Keratinocyte (primary cell): ENCODE results near the gene GJA3. TPM values are rescaled to one million over a fixed set of nuclear protein-coding genes. Genes with fewer than 3 reads are reported as not detected.

Source experiments
- DNase-seq: peaks from one replicate; pipeline ENCODE4 v3.0.0-alpha.2; 2011; ENCODE audit warnings: low read depth, missing footprints, low spot score
- FAIRE-seq: peaks from 2 replicates; lab custom pipeline; 2011; peaks lifted over from hg19 to GRCh38; lab: Jason Lieb, UNC
- H2AFZ ChIP-seq: 2 replicates; pipeline ENCODE4 v1.6.0; 2012; ENCODE audit warnings: low read length, control low read depth, inconsistent platforms; ENCODE audit not compliant: control insufficient read depth
- H3K27ac ChIP-seq: 2 replicates; pipeline ENCODE4 v1.5.1; 2011; ENCODE audit warnings: low read length; ENCODE audit not compliant: control insufficient read depth, insufficient read depth
- H3K27me3 ChIP-seq: 3 replicates; pipeline ENCODE4 v1.6.0; 2011; ENCODE audit warnings: low read length; ENCODE audit not compliant: control insufficient read depth, insufficient read depth; ENCODE audit errors: extremely low read depth
- H3K36me3 ChIP-seq, 2 experiments: 2 replicates in 1 of 2; 3 replicates in 1 of 2; pipeline ENCODE4 v1.5.1; 2011; ENCODE audit warnings: low read length in 2 of 2, mild to moderate bottlenecking in 1 of 2; ENCODE audit not compliant: control insufficient read depth in 2 of 2, insufficient read depth in 2 of 2; ENCODE audit errors: extremely low read depth in 1 of 2
- H3K4me1 ChIP-seq: 3 replicates; pipeline ENCODE4 v1.5.1; 2011; ENCODE audit warnings: low read length; ENCODE audit not compliant: control insufficient read depth, insufficient read depth; ENCODE audit errors: extremely low read depth
- H3K4me2 ChIP-seq: 3 replicates; pipeline ENCODE4 v1.6.0; 2011; ENCODE audit warnings: low read depth, low read length; ENCODE audit not compliant: control insufficient read depth, insufficient read depth; ENCODE audit errors: extremely low read depth
- H3K4me3 ChIP-seq, 3 experiments: fragments of 200-600 bp in 1 of 3; sonication (generic) in 1 of 3; 2 replicates in 2 of 3; 3 replicates in 1 of 3; pipeline ENCODE4 v1.5.1; 2011 to 2016; ENCODE audit warnings: low read length in 3 of 3, mild to moderate bottlenecking in 3 of 3, control low read depth in 2 of 3, inconsistent platforms in 1 of 3, low read depth in 1 of 3, mixed read lengths in 1 of 3, mixed run types in 1 of 3, moderate library complexity in 1 of 3; ENCODE audit not compliant: control insufficient read depth in 2 of 3, insufficient read depth in 2 of 3; ENCODE audit errors: extremely low read depth in 1 of 3
- H3K79me2 ChIP-seq: 2 replicates; pipeline ENCODE4 v1.6.0; 2012; ENCODE audit warnings: low read length; ENCODE audit not compliant: control insufficient read depth, insufficient read depth
- H3K9ac ChIP-seq: 3 replicates; pipeline ENCODE4 v1.6.0; 2011; ENCODE audit warnings: low read length; ENCODE audit not compliant: control insufficient read depth, insufficient read depth; ENCODE audit errors: extremely low read depth
- H3K9me1 ChIP-seq: 3 replicates; pipeline ENCODE4 v1.6.0; 2011; ENCODE audit warnings: low read length; ENCODE audit not compliant: control insufficient read depth, insufficient read depth; ENCODE audit errors: extremely low read depth
- H3K9me3 ChIP-seq: 2 replicates; pipeline ENCODE4 v1.5.1; 2012; ENCODE audit warnings: low read depth, low read length; ENCODE audit not compliant: control insufficient read depth
- H4K20me1 ChIP-seq: 3 replicates; pipeline ENCODE4 v1.6.0; 2011; ENCODE audit warnings: low read length; ENCODE audit not compliant: control insufficient read depth, insufficient read depth; ENCODE audit errors: extremely low read depth
- EZH2 ChIP-seq: IDR thresholded peaks from one replicate; pipeline ENCODE4 v1.6.1; 2012; ENCODE audit warnings: inconsistent platforms, mild to moderate bottlenecking, low read length, moderate library complexity
- dilution Hi-C: fragments of 300-500 bp; cut with MboI; formaldehyde crosslinking; loops from one replicate; pipeline ENCODE4 v1.7.0; 2020; ENCODE audit warnings: low sequenced_read_pairs; ENCODE audit not compliant: extremely low pct_ligation_motif_present
- polyA plus RNA-seq, 5 experiments: library from polyadenylated mRNA; depleted of rRNA in 3 of 5; stranded (reverse) in 3 of 5; stranded (forward) in 1 of 5; unstranded in 1 of 5; fragments of >200 nt; gene quantifications; 1 replicate in 1 of 5; 2 replicates in 3 of 5; 3 replicates in 1 of 5; pipeline versions ENCODE4 v1.2.1 to v1.2.3, GENCODE V29; 2011 to 2012; ENCODE audit warnings: missing spikeins in 2 of 5, low read depth in 1 of 5, low replicate concordance in 1 of 5
- TF ChIP-seq, protein P1 (sequence below), 3 experiments: IDR thresholded peaks in 1 of 3; conservative IDR thresholded peaks in 1 of 3; optimal IDR thresholded peaks in 1 of 3; 2 replicates in 2 of 3; 3 replicates in 1 of 3; pipeline versions ENCODE3 to v1.5.1; 2011; ENCODE audit warnings: low read length in 3 of 3, mild to moderate bottlenecking in 3 of 3, moderate library complexity in 2 of 3, control low read depth in 1 of 3, inconsistent platforms in 1 of 3; ENCODE audit not compliant: insufficient read depth in 2 of 3; ENCODE audit errors: extremely low read depth in 1 of 3

GJA3 gene
- polyA plus RNA-seq, 1 donor (not counting 4 experiments of a cell fraction or from before 2014, with no cell fraction given): 0.09 TPM

DNA sequence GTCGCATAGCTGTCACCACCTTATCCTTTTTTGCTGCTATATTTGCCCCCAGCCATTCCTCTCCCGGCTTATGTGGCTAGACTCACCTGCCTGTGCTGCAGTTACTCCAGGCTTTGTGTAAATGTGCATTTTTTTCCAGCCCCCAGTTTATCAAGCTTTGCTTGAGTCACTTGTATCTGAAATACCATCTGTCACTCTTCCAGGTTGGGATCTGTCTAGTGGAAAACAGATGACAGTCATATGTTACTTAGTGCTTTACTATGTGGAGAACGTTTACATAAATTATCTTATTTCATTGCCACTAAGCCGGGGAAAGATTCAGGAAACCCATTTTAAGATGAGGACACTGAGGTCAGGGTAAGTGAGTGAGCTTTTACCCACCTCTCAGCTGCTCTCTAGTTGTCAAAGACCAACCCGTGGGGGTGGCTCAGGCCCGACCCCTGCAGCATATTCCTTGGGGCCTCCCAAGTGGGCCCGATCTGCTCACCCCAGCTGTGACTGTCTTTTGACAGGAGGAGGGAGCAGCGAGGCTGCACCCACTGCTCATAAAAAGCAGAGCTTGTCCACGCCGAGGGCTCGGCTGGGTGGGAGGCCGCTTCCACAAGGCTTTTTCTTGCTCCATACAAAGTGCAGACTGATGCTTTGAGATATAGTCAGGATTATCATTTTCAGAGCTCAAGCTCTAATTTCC lies 24.7 kb upstream of the GJA3 start:
- no peak overlapping the region for H3K4me3 ChIP-seq
- H3K36me3 ChIP-seq: peaks cover 17 to 24% of the 10 kb centered on the region in 2 experiments
- H4K20me1 ChIP-seq: no peaks in the 10 kb centered on the region
- H3K9me1 ChIP-seq: no peaks in the 10 kb centered on the region
- TF ChIP-seq EZH2: no peak
- TF ChIP-seq, protein P1, sequence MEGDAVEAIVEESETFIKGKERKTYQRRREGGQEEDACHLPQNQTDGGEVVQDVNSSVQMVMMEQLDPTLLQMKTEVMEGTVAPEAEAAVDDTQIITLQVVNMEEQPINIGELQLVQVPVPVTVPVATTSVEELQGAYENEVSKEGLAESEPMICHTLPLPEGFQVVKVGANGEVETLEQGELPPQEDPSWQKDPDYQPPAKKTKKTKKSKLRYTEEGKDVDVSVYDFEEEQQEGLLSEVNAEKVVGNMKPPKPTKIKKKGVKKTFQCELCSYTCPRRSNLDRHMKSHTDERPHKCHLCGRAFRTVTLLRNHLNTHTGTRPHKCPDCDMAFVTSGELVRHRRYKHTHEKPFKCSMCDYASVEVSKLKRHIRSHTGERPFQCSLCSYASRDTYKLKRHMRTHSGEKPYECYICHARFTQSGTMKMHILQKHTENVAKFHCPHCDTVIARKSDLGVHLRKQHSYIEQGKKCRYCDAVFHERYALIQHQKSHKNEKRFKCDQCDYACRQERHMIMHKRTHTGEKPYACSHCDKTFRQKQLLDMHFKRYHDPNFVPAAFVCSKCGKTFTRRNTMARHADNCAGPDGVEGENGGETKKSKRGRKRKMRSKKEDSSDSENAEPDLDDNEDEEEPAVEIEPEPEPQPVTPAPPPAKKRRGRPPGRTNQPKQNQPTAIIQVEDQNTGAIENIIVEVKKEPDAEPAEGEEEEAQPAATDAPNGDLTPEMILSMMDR (optimal IDR thresholded peaks at IDR 0.05 in 1 of 3, IDR thresholded peaks at IDR 0.05 in 1 of 3, conservative IDR thresholded peaks at IDR 0.05 in 1 of 3; ENCODE audit: extremely low read depth in 1 of 3, insufficient read depth in 2 of 3, low read length in 3 of 3): no peak
- dilution Hi-C loops: loop anchor here (25.0 kb wide), 2 partner anchors 202 to 302 kb away; no protein-coding TSS in a partner anchor
- peaks cover 10% of the 10 kb centered on the region for H3K79me2 ChIP-seq
- DNase-seq (no peak), FAIRE-seq (no peak)
- no peaks in the 10 kb centered on the region for H3K27me3 ChIP-seq
- H3K9ac ChIP-seq: no peak overlapping the region
- H2AFZ ChIP-seq: no peak overlapping the region
- no peak overlapping the region for H3K27ac ChIP-seq
- H3K4me1 ChIP-seq: peaks cover 11% of the 10 kb centered on the region
- H3K4me2 ChIP-seq: no peak overlapping the region
- H3K9me3 ChIP-seq: no peaks in the 10 kb centered on the region

DNA sequence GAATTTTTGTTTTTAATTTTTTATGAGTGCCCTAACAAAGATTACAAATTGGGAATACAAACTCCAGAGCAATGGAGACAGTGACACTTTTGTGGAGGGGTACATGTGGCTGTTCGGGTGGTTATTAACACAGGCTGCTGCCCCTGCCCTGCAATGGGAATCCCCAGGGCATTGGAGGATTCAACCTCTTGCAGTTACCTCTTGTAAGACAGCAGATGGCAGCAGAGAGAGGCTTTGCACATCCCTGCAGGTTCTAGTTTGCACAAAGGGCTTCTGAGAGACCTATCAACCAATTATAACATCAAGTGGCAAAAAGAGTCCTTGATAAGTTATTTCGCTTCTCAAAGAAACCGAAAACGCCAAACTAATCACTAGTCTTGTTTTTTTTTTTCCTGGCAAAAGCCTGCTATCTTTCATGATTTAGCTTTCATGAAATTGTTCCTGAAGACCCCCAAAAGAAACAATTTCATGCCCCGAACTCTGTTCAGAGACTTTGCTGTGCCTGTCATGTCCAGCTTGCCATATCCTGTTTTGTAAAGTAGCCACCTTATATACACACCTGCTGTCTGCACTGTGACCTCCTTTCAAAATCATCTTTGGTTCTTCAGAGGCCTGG lies 21.5 kb upstream of the GJA3 start:
- Histone ChIP-seq H4K20me1 (no peaks in the 10 kb centered on the region), H3K27ac (no peak overlapping the region), H3K36me3 (peaks cover 2 to 3% of the 10 kb centered on the region in 2 experiments), H3K4me3 (no peak overlapping the region), H3K9ac (no peak overlapping the region), H3K9me3 (no peaks in the 10 kb centered on the region), H3K4me1 (peaks cover 3% of the 10 kb centered on the region), H3K9me1 (no peaks in the 10 kb centered on the region), H3K79me2 (no peaks in the 10 kb centered on the region), H3K27me3 (no peaks in the 10 kb centered on the region), H3K4me2 (no peak overlapping the region), H2AFZ (no peak overlapping the region)
- DNase-seq: no peak
- TF ChIP-seq EZH2: no peak
- TF ChIP-seq, protein P1 (optimal IDR thresholded peaks at IDR 0.05 in 1 of 3, IDR thresholded peaks at IDR 0.05 in 1 of 3, conservative IDR thresholded peaks at IDR 0.05 in 1 of 3; ENCODE audit: extremely low read depth in 1 of 3, insufficient read depth in 2 of 3, low read length in 3 of 3): peak; percentile 82 to 88 (median 85)
- peak; percentile 95 for FAIRE-seq
- dilution Hi-C loops: loop anchor here (25.0 kb wide), 2 partner anchors 205 to 305 kb away; no protein-coding TSS in a partner anchor
